Trophoblast cell (in vitro differentiated cells and primary cell): ENCODE data around the gene LRRC71.

Experiments
- DNase-seq, 2 donors: peaks; one replicate each; pipeline ENCODE4 v3.0.0-alpha.2; 2016
- H2AFZ ChIP-seq: 2 replicates; pipeline ENCODE4 v1.6.1; 2013; ENCODE audit warnings: low read length, moderate library complexity, mild to moderate bottlenecking; ENCODE audit not compliant: insufficient read depth, poor library complexity
- H2AK5ac ChIP-seq: 2 replicates; pipeline ENCODE4 v1.6.1; 2013; ENCODE audit warnings: mild to moderate bottlenecking, low read length
- H2BK120ac ChIP-seq: 2 replicates; pipeline ENCODE4 v1.6.1; 2013; ENCODE audit warnings: low read length, mild to moderate bottlenecking, moderate library complexity; ENCODE audit not compliant: insufficient read depth, poor library complexity
- H2BK12ac ChIP-seq: 2 replicates; pipeline ENCODE4 v1.6.1; 2013; ENCODE audit warnings: mild to moderate bottlenecking, low read length, moderate library complexity
- H2BK5ac ChIP-seq: 2 replicates; pipeline ENCODE4 v1.6.1; 2013; ENCODE audit warnings: low read length, low read depth, moderate library complexity, mild to moderate bottlenecking; ENCODE audit not compliant: poor library complexity
- H3K14ac ChIP-seq: 2 replicates; pipeline ENCODE4 v1.6.1; 2013; ENCODE audit warnings: mild to moderate bottlenecking, low read length
- H3K18ac ChIP-seq: 2 replicates; pipeline ENCODE4 v1.6.1; 2013; ENCODE audit warnings: mild to moderate bottlenecking, low read length
- H3K23ac ChIP-seq: 2 replicates; pipeline ENCODE4 v1.6.1; 2013; ENCODE audit warnings: low read length
- H3K27ac ChIP-seq: 2 replicates; pipeline ENCODE4 v1.5.1; 2013; ENCODE audit warnings: low read depth, mild to moderate bottlenecking, inconsistent platforms, low read length, moderate library complexity
- H3K27me3 ChIP-seq: 2 replicates; pipeline ENCODE4 v1.6.1; 2013; ENCODE audit warnings: inconsistent platforms, mild to moderate bottlenecking, low read length, moderate library complexity; ENCODE audit not compliant: insufficient read depth
- H3K36me3 ChIP-seq, 2 experiments: 1 replicate in 1 of 2; 2 replicates in 1 of 2; pipeline ENCODE4 v1.6.1; 2013; ENCODE audit warnings: low read length in 2 of 2, mild to moderate bottlenecking in 2 of 2, moderate library complexity in 1 of 2; ENCODE audit not compliant: insufficient read depth in 2 of 2, control insufficient read depth in 1 of 2
- H3K4ac ChIP-seq: 2 replicates; pipeline ENCODE4 v1.6.1; 2013; ENCODE audit warnings: low read depth, mild to moderate bottlenecking, low read length, moderate library complexity
- H3K4me1 ChIP-seq, 2 experiments: 1 replicate in 1 of 2; 2 replicates in 1 of 2; pipeline ENCODE4 v1.6.1; 2013; ENCODE audit warnings: low read length in 2 of 2, mild to moderate bottlenecking in 2 of 2, moderate library complexity in 1 of 2; ENCODE audit not compliant: insufficient read depth in 2 of 2, control insufficient read depth in 1 of 2
- H3K4me2 ChIP-seq: 2 replicates; pipeline ENCODE4 v1.6.1; 2013; ENCODE audit warnings: inconsistent platforms, mild to moderate bottlenecking, low read length, moderate library complexity
- H3K4me3 ChIP-seq: 2 replicates; pipeline ENCODE4 v1.5.1; 2013; ENCODE audit warnings: mild to moderate bottlenecking, low read depth, low read length, inconsistent platforms
- H3K79me1 ChIP-seq: one replicate; pipeline ENCODE4 v1.6.1; 2013; ENCODE audit warnings: low read length
- H3K79me2 ChIP-seq: 2 replicates; pipeline ENCODE4 v1.6.1; 2013; ENCODE audit warnings: low read length, mild to moderate bottlenecking; ENCODE audit not compliant: control insufficient read depth, insufficient read depth, poor library complexity
- H3K9ac ChIP-seq: 2 replicates; pipeline ENCODE4 v1.6.1; 2013; ENCODE audit warnings: mild to moderate bottlenecking, low read length
- H3K9me3 ChIP-seq: 2 replicates; pipeline ENCODE4 v1.6.1; 2013; ENCODE audit warnings: low read depth, mild to moderate bottlenecking, control low read depth, inconsistent platforms, low read length; ENCODE audit not compliant: insufficient read depth
- H4K12ac ChIP-seq: 2 replicates; pipeline ENCODE4 v1.6.1; 2013; ENCODE audit warnings: low read depth, mild to moderate bottlenecking, low read length, moderate library complexity
- H4K8ac ChIP-seq: 2 replicates; pipeline ENCODE4 v1.6.1; 2013; ENCODE audit warnings: low read depth, mild to moderate bottlenecking, low read length, moderate library complexity
- H4K91ac ChIP-seq: one replicate; pipeline ENCODE4 v1.6.1; 2013; ENCODE audit warnings: low read depth, mild to moderate bottlenecking, low read length, moderate library complexity
- WGBS: extraction: QIAGEN DNeasy Blood & Tissue Kit; methylation state at CpG from one replicate; pipeline ENCODE4 v1.1.7; 2013; ENCODE audit warnings: missing lambda C conversion rate; ENCODE audit not compliant: insufficient read length, insufficient coverage; ENCODE audit errors: extremely low coverage; 5-methylcytosine and 5-hydroxymethylcytosine counted together

LRRC71 gene

GRCh38 chr1:156963621-156964020, 43.2 kb downstream of the LRRC71 start:
- Histone ChIP-seq H3K4me3 (no peak overlapping the region), H2AFZ (no peak overlapping the region), H2AK5ac (no peak overlapping the region), H2BK12ac (no peak overlapping the region), H2BK120ac (no peak overlapping the region), H4K12ac (no peak overlapping the region), H2BK5ac (no peak overlapping the region), H3K4me2 (no peak overlapping the region), H3K18ac (no peak overlapping the region), H3K9ac (no peak overlapping the region), H4K91ac (no peak overlapping the region), H4K8ac (no peak overlapping the region), H3K14ac (no peak overlapping the region), H3K9me3 (no peaks in the 10 kb centered on the region), H3K23ac (no peak overlapping the region), H3K79me2 (no peaks in the 10 kb centered on the region), H3K36me3 (peaks cover 14 to 30% of the 10 kb centered on the region in 2 experiments), H3K27ac (no peak overlapping the region), H3K27me3 (no peaks in the 10 kb centered on the region), H3K4me1 (peaks cover under 1% of the 10 kb centered on the region in 2 experiments), H3K79me1 (no peaks in the 10 kb centered on the region), H3K4ac (no peak overlapping the region)
- DNase-seq = peak in 1 of 2 donors; percentile 4
- WGBS = no CpG with 5 or more reads among the region's 3 CpGs

- Histone ChIP-seq H3K9me3 (no peaks in the 10 kb centered on the region), H3K14ac (no peak overlapping the region), H3K4ac (no peak overlapping the region), H3K4me3 (no peak overlapping the region), H2BK120ac (no peak overlapping the region), H4K8ac (no peak overlapping the region), H4K91ac (no peak overlapping the region), H3K9ac (no peak overlapping the region), H2AK5ac (no peak overlapping the region), H3K36me3 (peaks cover 14 to 27% of the 10 kb centered on the region in 2 experiments), H3K23ac (no peak overlapping the region), H3K79me1 (no peaks in the 10 kb centered on the region), H2BK12ac (no peak overlapping the region), H3K27ac (no peak overlapping the region), H3K4me1 (no peaks in the 10 kb centered on the region), H4K12ac (no peak overlapping the region), H3K18ac (no peak overlapping the region), H3K4me2 (no peak overlapping the region), H2AFZ (no peak overlapping the region), H2BK5ac (no peak overlapping the region), H3K27me3 (no peaks in the 10 kb centered on the region), H3K79me2 (no peaks in the 10 kb centered on the region)
- WGBS = no CpG with 5 or more reads among the region's 2 CpGs
- DNase-seq = no peak
These were observed 44.0 kb downstream of the LRRC71 start for GRCh38 chr1:156964441-156964840.

- no peak overlapping the region for H2BK120ac ChIP-seq
- no peak overlapping the region for H4K12ac ChIP-seq
- no peak overlapping the region for H3K9ac ChIP-seq
- no peak overlapping the region for H4K8ac ChIP-seq
- H3K4me3 ChIP-seq = no peak overlapping the region
- H2BK5ac ChIP-seq = no peak overlapping the region
- H3K9me3 ChIP-seq = no peaks in the 10 kb centered on the region
- H3K79me1 ChIP-seq = no peaks in the 10 kb centered on the region
- H3K4me2 ChIP-seq = no peak overlapping the region
- no peak overlapping the region for H3K23ac ChIP-seq
- H2AFZ ChIP-seq = no peak overlapping the region
- no peak for DNase-seq
- peaks cover 6 to 16% of the 10 kb centered on the region in 2 experiments for H3K36me3 ChIP-seq
- no peaks in the 10 kb centered on the region for H3K27me3 ChIP-seq
- no CpG with 5 or more reads among the region's 3 CpGs for WGBS
- no peak overlapping the region for H3K14ac ChIP-seq
- H3K18ac ChIP-seq = no peak overlapping the region
- no peaks in the 10 kb centered on the region for H3K4me1 ChIP-seq
- no peak overlapping the region for H4K91ac ChIP-seq
- no peak overlapping the region for H3K27ac ChIP-seq
- no peak overlapping the region for H2AK5ac ChIP-seq
- H3K79me2 ChIP-seq = no peaks in the 10 kb centered on the region
- H3K4ac ChIP-seq = no peak overlapping the region
- H2BK12ac ChIP-seq = no peak overlapping the region
These were observed 49.1 kb downstream of the LRRC71 start for GRCh38 chr1:156969496-156969895.

- no CpG with 5 or more reads among the region's 3 CpGs for WGBS
- H3K4me2 ChIP-seq = no peak overlapping the region
- no peak overlapping the region for H3K27ac ChIP-seq
- no peak overlapping the region for H3K18ac ChIP-seq
- H2AFZ ChIP-seq = no peak overlapping the region
- H3K9me3 ChIP-seq = no peaks in the 10 kb centered on the region
- no peak overlapping the region for H4K8ac ChIP-seq
- H3K79me1 ChIP-seq = no peaks in the 10 kb centered on the region
- no peak overlapping the region for H3K14ac ChIP-seq
- no peak for DNase-seq
- H2BK5ac ChIP-seq = no peak overlapping the region
- no peaks in the 10 kb centered on the region for H3K27me3 ChIP-seq
- no peak overlapping the region for H4K12ac ChIP-seq
- H3K36me3 ChIP-seq = peaks cover 6 to 16% of the 10 kb centered on the region in 2 experiments
- no peaks in the 10 kb centered on the region for H3K4me1 ChIP-seq
- H3K4ac ChIP-seq = no peak overlapping the region
- no peak overlapping the region for H3K9ac ChIP-seq
- H3K79me2 ChIP-seq = no peaks in the 10 kb centered on the region
- no peak overlapping the region for H2BK12ac ChIP-seq
- H4K91ac ChIP-seq = no peak overlapping the region
- no peak overlapping the region for H2AK5ac ChIP-seq
- H3K4me3 ChIP-seq = no peak overlapping the region
- no peak overlapping the region for H3K23ac ChIP-seq
- no peak overlapping the region for H2BK120ac ChIP-seq
These were observed 49.6 kb downstream of the LRRC71 start for GRCh38 chr1:156970017-156970416.
